Type B pancreatic cell (in vitro differentiated cells): Measurements from ENCODE around the gene KCNJ16. TPM values are rescaled to one million over a fixed set of nuclear protein-coding genes. Genes with fewer than 3 reads are reported as not detected.

Experiments used
- DNase-seq: peaks from one replicate; pipeline ENCODE4 v3.0.0; 2021; ENCODE audit warnings: mixed read lengths; ENCODE audit not compliant: unreplicated experiment; ENCODE audit errors: extremely low spot score
- H3K27ac Mint-ChIP-seq: 2 replicates; pipeline ENCODE4 v1.8.0; 2021; ENCODE audit warnings: mild to moderate bottlenecking, mixed read lengths
- H3K27me3 Mint-ChIP-seq: 2 replicates; pipeline ENCODE4 v1.8.0; 2021; ENCODE audit warnings: mixed read lengths
- H3K36me3 Mint-ChIP-seq: 2 replicates; pipeline ENCODE4 v1.8.0; 2021; ENCODE audit warnings: mixed read lengths
- H3K4me1 Mint-ChIP-seq: one replicate; pipeline ENCODE4 v1.8.0; 2021; ENCODE audit warnings: mixed read lengths; ENCODE audit not compliant: unreplicated experiment
- H3K4me3 Mint-ChIP-seq: 2 replicates; pipeline ENCODE4 v1.8.0; 2021; ENCODE audit warnings: mild to moderate bottlenecking, mixed read lengths
- H3K9me3 Mint-ChIP-seq: 2 replicates; pipeline ENCODE4 v1.8.0; 2021; ENCODE audit warnings: mixed read lengths
- CTCF ChIP-seq: fragments of 200-600 bp; sonication (generic); conservative IDR thresholded peaks from 2 replicates; pipeline ENCODE4 v1.5.0; 2021; ENCODE audit warnings: antibody characterized with exemption, mild to moderate bottlenecking
- total RNA-seq: library from RNA; stranded (reverse); gene quantifications from 2 replicates; pipeline ENCODE4 v1.2.1, GENCODE V29; 2021; ENCODE audit warnings: low replicate concordance

KCNJ16 gene
- total RNA-seq, 1 donor from 2014 or later: 13.5 TPM

GRCh38 chr17:70169709-70170597 is 94.9 kb downstream of the KCNJ16 start:
- no peak for DNase-seq
- peak overlapping the region; percentile 93 for H3K4me3 Mint-ChIP-seq

GRCh38 chr17:70171159-70171558 is 96.1 kb downstream of the KCNJ16 start:
- H3K4me3 Mint-ChIP-seq: peak overlapping the region; percentile 93

More at GRCh38 chr17:70169709-70170597, 94.9 kb downstream of the KCNJ16 start:
- Mint-ChIP-seq H3K9me3 (no peaks in the 10 kb centered on the region), H3K4me1 (peaks cover 29% of the 10 kb centered on the region), H3K27ac (peak overlapping the region; percentile 70), H3K36me3 (no peaks in the 10 kb centered on the region), H3K27me3 (peaks cover 16% of the 10 kb centered on the region)
- no peak for TF ChIP-seq CTCF

GRCh38 chr17:70172449-70172848 is 97.4 kb downstream of the KCNJ16 start:
- H3K4me3 Mint-ChIP-seq: peak overlapping the region; percentile 52
- peaks cover 16% of the 10 kb centered on the region for H3K27me3 Mint-ChIP-seq
- no peaks in the 10 kb centered on the region for H3K9me3 Mint-ChIP-seq
- no peak for DNase-seq
- peak overlapping the region; percentile 8 for H3K27ac Mint-ChIP-seq
- H3K4me1 Mint-ChIP-seq: peaks cover 29% of the 10 kb centered on the region
- no peak for TF ChIP-seq CTCF
- peaks cover 10% of the 10 kb centered on the region for H3K36me3 Mint-ChIP-seq

More at GRCh38 chr17:70171159-70171558, 96.1 kb downstream of the KCNJ16 start:
- Mint-ChIP-seq H3K27me3 (peaks cover 16% of the 10 kb centered on the region), H3K36me3 (peaks cover 7% of the 10 kb centered on the region), H3K27ac (no peak overlapping the region), H3K9me3 (no peaks in the 10 kb centered on the region), H3K4me1 (peaks cover 29% of the 10 kb centered on the region)
- no peak for DNase-seq
- TF ChIP-seq CTCF: no peak

- H3K4me1 Mint-ChIP-seq: peaks cover 27% of the 10 kb centered on the region
- no peaks in the 10 kb centered on the region for H3K9me3 Mint-ChIP-seq
- peak overlapping the region; percentile 8 for H3K27ac Mint-ChIP-seq
- peaks cover 11% of the 10 kb centered on the region for H3K36me3 Mint-ChIP-seq
- H3K4me3 Mint-ChIP-seq: peak overlapping the region; percentile 52
- no peak for TF ChIP-seq CTCF
- peaks cover 16% of the 10 kb centered on the region for H3K27me3 Mint-ChIP-seq
- no peak for DNase-seq
Measured at GRCh38 chr17:70172923-70173322, 97.9 kb downstream of the KCNJ16 start.

GRCh38 chr17:70173681-70174080 is 98.7 kb downstream of the KCNJ16 start:
- peaks cover 16% of the 10 kb centered on the region for H3K27me3 Mint-ChIP-seq
- DNase-seq: no peak
- TF ChIP-seq CTCF: no peak
- peaks cover 16% of the 10 kb centered on the region for H3K36me3 Mint-ChIP-seq
- peaks cover 23% of the 10 kb centered on the region for H3K4me1 Mint-ChIP-seq
- no peak overlapping the region for H3K27ac Mint-ChIP-seq
- no peaks in the 10 kb centered on the region for H3K9me3 Mint-ChIP-seq
- peak overlapping the region; percentile 32 for H3K4me3 Mint-ChIP-seq
